ENCODE results near the gene MAML3.

The MAML3 gene

GRCh38 chr4:139933104-139933503 is 220.9 kb downstream of the MAML3 start:
- DNase-seq (ENCODE audit: low read depth, low spot score): no peak

GRCh38 chr4:139924782-139925181 is 229.2 kb downstream of the MAML3 start:
- DNase-seq (ENCODE audit: low read depth, low spot score): no peak

- no peak for DNase-seq (ENCODE audit: low read depth, low spot score)
These were observed 231.5 kb downstream of the MAML3 start for GRCh38 chr4:139922406-139923024.

- no peak for DNase-seq (ENCODE audit: low read depth, low spot score)
These were observed 232.4 kb downstream of the MAML3 start for GRCh38 chr4:139921429-139922184.

GRCh38 chr4:139920486-139921002 is 233.4 kb downstream of the MAML3 start:
- no peak for DNase-seq (ENCODE audit: low read depth, low spot score)

- no peak for DNase-seq (ENCODE audit: low read depth, low spot score)
These were observed 234.5 kb downstream of the MAML3 start for GRCh38 chr4:139919521-139919920.

- DNase-seq (ENCODE audit: low read depth, low spot score): no peak
These were observed 235.0 kb downstream of the MAML3 start for GRCh38 chr4:139919004-139919403.

- DNase-seq (ENCODE audit: low read depth, low spot score): no peak
These were observed 235.4 kb downstream of the MAML3 start for GRCh38 chr4:139918591-139918990.

GRCh38 chr4:139917896-139918295 is 236.1 kb downstream of the MAML3 start:
- no peak for DNase-seq (ENCODE audit: low read depth, low spot score)

- no peak for DNase-seq (ENCODE audit: low read depth, low spot score)
These were observed 237.9 kb downstream of the MAML3 start for GRCh38 chr4:139916041-139916440.

- DNase-seq (ENCODE audit: low read depth, low spot score): no peak
These were observed 238.9 kb downstream of the MAML3 start for GRCh38 chr4:139915037-139915436.

GRCh38 chr4:139913995-139914598 is 239.9 kb downstream of the MAML3 start:
- no peak for DNase-seq (ENCODE audit: low read depth, low spot score)

GRCh38 chr4:139913398-139913990 is 240.5 kb downstream of the MAML3 start:
- DNase-seq (ENCODE audit: low read depth, low spot score): no peak

- no peak for DNase-seq (ENCODE audit: low read depth, low spot score)
These were observed 241.5 kb downstream of the MAML3 start for GRCh38 chr4:139912445-139912844.

- DNase-seq (ENCODE audit: low read depth, low spot score): no peak
These were observed 243.9 kb downstream of the MAML3 start for GRCh38 chr4:139910106-139910505.

- no peak for DNase-seq (ENCODE audit: low read depth, low spot score)
These were observed 245.1 kb downstream of the MAML3 start for GRCh38 chr4:139908636-139909437.

- DNase-seq (ENCODE audit: low read depth, low spot score): no peak
These were observed 246.8 kb downstream of the MAML3 start for GRCh38 chr4:139907001-139907809.

- DNase-seq (ENCODE audit: low read depth, low spot score): no peak
These were observed 248.5 kb downstream of the MAML3 start for GRCh38 chr4:139905489-139905888.

GRCh38 chr4:139904406-139904805 is 249.6 kb downstream of the MAML3 start:
- no peak for DNase-seq (ENCODE audit: low read depth, low spot score)

- no peak for DNase-seq (ENCODE audit: low read depth, low spot score)
These were observed 250.1 kb downstream of the MAML3 start for GRCh38 chr4:139903845-139904244.
